Measurements from ENCODE around the gene ENTPD1.
"Not testable (repeated sequence)": the region's sequence is repeated elsewhere in the genome, so short reads cannot be mapped to it uniquely, and the experiment has no call there.

Gene ENTPD1

GRCh38 chr10:95767884-95768556, 12.1 kb downstream of the ENTPD1 start:
- no peak for DNase-seq (ENCODE audit: low spot score in 2 of 2)
- H3K36me3 Mint-ChIP-seq (ENCODE audit: insufficient read depth), result peaks cover 2% of the 10 kb centered on the region
- H3K27me3 Mint-ChIP-seq, result peaks cover 50% of the 10 kb centered on the region
- H3K27ac Mint-ChIP-seq (ENCODE audit: low read depth), result no peak overlapping the region
- H3K9me3 Mint-ChIP-seq, result no peaks in the 10 kb centered on the region
- H3K4me1 Mint-ChIP-seq, result no peaks in the 10 kb centered on the region
- ATAC-seq (replicated peaks; ENCODE audit: extremely low read depth, poor library complexity, severe bottlenecking), result no peak
- no peak overlapping the region for H3K4me3 Mint-ChIP-seq

GRCh38 chr10:95770084-95770720, 14.2 kb downstream of the ENTPD1 start:
- DNase-seq (ENCODE audit: low spot score in 2 of 2), result no peak
- Mint-ChIP-seq H3K4me3 (no peak overlapping the region), H3K9me3 (no peaks in the 10 kb centered on the region), H3K27ac (ENCODE audit: low read depth) (no peak overlapping the region), H3K4me1 (no peaks in the 10 kb centered on the region), H3K36me3 (ENCODE audit: insufficient read depth) (peaks cover 2% of the 10 kb centered on the region), H3K27me3 (peaks cover 66% of the 10 kb centered on the region)
- no peak for ATAC-seq (replicated peaks; ENCODE audit: extremely low read depth, poor library complexity, severe bottlenecking)

- H3K27me3 Mint-ChIP-seq, result peaks cover 74% of the 10 kb centered on the region
Observed at GRCh38 chr10:95773454-95773853, 17.5 kb downstream of the ENTPD1 start.

GRCh38 chr10:95777638-95778037, 21.7 kb downstream of the ENTPD1 start:
- ATAC-seq (replicated peaks; ENCODE audit: extremely low read depth, poor library complexity, severe bottlenecking); H3K4me1 Mint-ChIP-seq; H3K27ac Mint-ChIP-seq (ENCODE audit: low read depth); DNase-seq (ENCODE audit: low spot score in 2 of 2); H3K4me3 Mint-ChIP-seq; H3K36me3 Mint-ChIP-seq (ENCODE audit: insufficient read depth): not testable (repeated sequence)
- Mint-ChIP-seq H3K27me3 (peaks cover 89% of the 10 kb centered on the region), H3K9me3 (peaks cover 11% of the 10 kb centered on the region)

More at GRCh38 chr10:95773454-95773853, 17.5 kb downstream of the ENTPD1 start:
- ATAC-seq (replicated peaks; ENCODE audit: extremely low read depth, poor library complexity, severe bottlenecking); DNase-seq (ENCODE audit: low spot score in 2 of 2); H3K36me3 Mint-ChIP-seq (ENCODE audit: insufficient read depth); H3K4me1 Mint-ChIP-seq; H3K27ac Mint-ChIP-seq (ENCODE audit: low read depth); H3K4me3 Mint-ChIP-seq: not testable (repeated sequence)
- peaks cover 11% of the 10 kb centered on the region for H3K9me3 Mint-ChIP-seq

GRCh38 chr10:95782318-95782717, 26.4 kb downstream of the ENTPD1 start:
- DNase-seq (ENCODE audit: low spot score in 2 of 2), result no peak
- Mint-ChIP-seq H3K36me3 (ENCODE audit: insufficient read depth) (peaks cover 1% of the 10 kb centered on the region), H3K27ac (ENCODE audit: low read depth) (no peak overlapping the region), H3K27me3 (peaks cover 77% of the 10 kb centered on the region), H3K9me3 (no peaks in the 10 kb centered on the region), H3K4me1 (no peaks in the 10 kb centered on the region), H3K4me3 (no peak overlapping the region)
- no peak for ATAC-seq (replicated peaks; ENCODE audit: extremely low read depth, poor library complexity, severe bottlenecking)

- no peak for ATAC-seq (replicated peaks; ENCODE audit: extremely low read depth, poor library complexity, severe bottlenecking)
- no peaks in the 10 kb centered on the region for H3K4me1 Mint-ChIP-seq
- H3K9me3 Mint-ChIP-seq, result no peaks in the 10 kb centered on the region
- H3K4me3 Mint-ChIP-seq, result no peak overlapping the region
- peaks cover 1% of the 10 kb centered on the region for H3K36me3 Mint-ChIP-seq (ENCODE audit: insufficient read depth)
- no peak overlapping the region for H3K27ac Mint-ChIP-seq (ENCODE audit: low read depth)
- DNase-seq (ENCODE audit: low spot score in 2 of 2), result no peak
- H3K27me3 Mint-ChIP-seq, result peaks cover 78% of the 10 kb centered on the region
Observed at GRCh38 chr10:95783741-95784140, 27.8 kb downstream of the ENTPD1 start.

- peaks cover 1% of the 10 kb centered on the region for H3K36me3 Mint-ChIP-seq (ENCODE audit: insufficient read depth)
- DNase-seq (ENCODE audit: low spot score in 2 of 2) (no peak), ATAC-seq (replicated peaks; ENCODE audit: extremely low read depth, poor library complexity, severe bottlenecking) (no peak)
- no peaks in the 10 kb centered on the region for H3K9me3 Mint-ChIP-seq
- no peak overlapping the region for H3K4me3 Mint-ChIP-seq
- no peak overlapping the region for H3K27ac Mint-ChIP-seq (ENCODE audit: low read depth)
- no peaks in the 10 kb centered on the region for H3K4me1 Mint-ChIP-seq
- H3K27me3 Mint-ChIP-seq, result peaks cover 77% of the 10 kb centered on the region
Observed at GRCh38 chr10:95784279-95784913, 28.4 kb downstream of the ENTPD1 start.

GRCh38 chr10:95785317-95785716, 29.4 kb downstream of the ENTPD1 start:
- H3K36me3 Mint-ChIP-seq (ENCODE audit: insufficient read depth), result peaks cover 1% of the 10 kb centered on the region
- ATAC-seq (replicated peaks; ENCODE audit: extremely low read depth, poor library complexity, severe bottlenecking), result no peak
- no peak overlapping the region for H3K4me3 Mint-ChIP-seq
- no peaks in the 10 kb centered on the region for H3K4me1 Mint-ChIP-seq
- peaks cover 68% of the 10 kb centered on the region for H3K27me3 Mint-ChIP-seq
- no peaks in the 10 kb centered on the region for H3K9me3 Mint-ChIP-seq
- DNase-seq (ENCODE audit: low spot score in 2 of 2), result no peak
- H3K27ac Mint-ChIP-seq (ENCODE audit: low read depth), result no peak overlapping the region

GRCh38 chr10:95785942-95786669, 30.1 kb downstream of the ENTPD1 start:
- peaks cover 1% of the 10 kb centered on the region for H3K36me3 Mint-ChIP-seq (ENCODE audit: insufficient read depth)
- ATAC-seq (replicated peaks; ENCODE audit: extremely low read depth, poor library complexity, severe bottlenecking), result no peak
- H3K4me3 Mint-ChIP-seq, result no peak overlapping the region

GRCh38 chr10:95787447-95787846, 31.5 kb downstream of the ENTPD1 start:
- DNase-seq (ENCODE audit: low spot score in 2 of 2), result no peak
- H3K27ac Mint-ChIP-seq (ENCODE audit: low read depth), result no peak overlapping the region
- no peak for ATAC-seq (replicated peaks; ENCODE audit: extremely low read depth, poor library complexity, severe bottlenecking)
- H3K27me3 Mint-ChIP-seq, result peaks cover 65% of the 10 kb centered on the region
- no peaks in the 10 kb centered on the region for H3K9me3 Mint-ChIP-seq
- peaks cover 1% of the 10 kb centered on the region for H3K36me3 Mint-ChIP-seq (ENCODE audit: insufficient read depth)
- H3K4me3 Mint-ChIP-seq, result no peak overlapping the region
- H3K4me1 Mint-ChIP-seq, result no peaks in the 10 kb centered on the region

More at GRCh38 chr10:95785942-95786669, 30.1 kb downstream of the ENTPD1 start:
- no peaks in the 10 kb centered on the region for H3K9me3 Mint-ChIP-seq
- H3K4me1 Mint-ChIP-seq, result no peaks in the 10 kb centered on the region
- H3K27me3 Mint-ChIP-seq, result peaks cover 64% of the 10 kb centered on the region
- H3K27ac Mint-ChIP-seq (ENCODE audit: low read depth), result no peak overlapping the region
- no peak for DNase-seq (ENCODE audit: low spot score in 2 of 2)

GRCh38 chr10:95788830-95789229, 32.9 kb downstream of the ENTPD1 start:
- H3K4me1 Mint-ChIP-seq, result no peaks in the 10 kb centered on the region

GRCh38 chr10:95789902-95790301, 33.9 kb downstream of the ENTPD1 start:
- Mint-ChIP-seq H3K36me3 (ENCODE audit: insufficient read depth) (no peaks in the 10 kb centered on the region), H3K4me1 (no peaks in the 10 kb centered on the region), H3K27me3 (peaks cover 53% of the 10 kb centered on the region), H3K27ac (ENCODE audit: low read depth) (no peak overlapping the region), H3K9me3 (no peaks in the 10 kb centered on the region), H3K4me3 (no peak overlapping the region)
- DNase-seq (ENCODE audit: low spot score in 2 of 2), result no peak
- no peak for ATAC-seq (replicated peaks; ENCODE audit: extremely low read depth, poor library complexity, severe bottlenecking)

More at GRCh38 chr10:95788830-95789229, 32.9 kb downstream of the ENTPD1 start:
- ATAC-seq (replicated peaks; ENCODE audit: extremely low read depth, poor library complexity, severe bottlenecking) (no peak), DNase-seq (ENCODE audit: low spot score in 2 of 2) (no peak)
- no peak overlapping the region for H3K27ac Mint-ChIP-seq (ENCODE audit: low read depth)
- H3K27me3 Mint-ChIP-seq, result peaks cover 53% of the 10 kb centered on the region
- no peaks in the 10 kb centered on the region for H3K9me3 Mint-ChIP-seq
- no peaks in the 10 kb centered on the region for H3K36me3 Mint-ChIP-seq (ENCODE audit: insufficient read depth)
- H3K4me3 Mint-ChIP-seq, result no peak overlapping the region
